IMR-90 (cell line): Measurements from ENCODE around the gene CSNK1D. TPM values are rescaled to one million over a fixed set of nuclear protein-coding genes. Genes with fewer than 3 reads are reported as not detected.
A peak's percentile ranks its signal among the peaks of the same experiment; 100 is the strongest.

Experiments
- ATAC-seq: fragments of 200-7000 bp; cut with Tn5 transposase; 2 replicates; pipeline ENCODE4 v1.9.1; 2020; ENCODE audit warnings: low read depth, mild to moderate bottlenecking, moderate library complexity
- BruUV-seq: library from RNA; stranded (reverse); fragments of 400-500 nt; replicated peaks from 2 replicates; lab custom pipeline; 2021; lab: Mats Ljungman, UMichigan
- CTCF ChIA-PET: fragments of 300-600 bp; formaldehyde crosslinking; extraction: SDS; loops from one replicate; lab custom pipeline; 2021; ENCODE audit warnings: antibody characterized with exemption; lab: Yijun Ruan, JAX
- POLR2A ChIA-PET: fragments of 300-600 bp; sonication (Branson Sonifier 250); formaldehyde crosslinking; loops from one replicate; lab custom pipeline; 2022; ENCODE audit warnings: antibody characterized with exemption; ENCODE audit not compliant: unreplicated experiment; lab: Charles Lee
- DNase-seq: peaks from one replicate; pipeline ENCODE4 v3.0.0; 2013
- H2AFZ ChIP-seq: replicated peaks from 2 replicates; pipeline ENCODE3; 2013; ENCODE audit warnings: low read length, mild to moderate bottlenecking; ENCODE audit not compliant: poor library complexity
- H2AK5ac ChIP-seq: 2 replicates; pipeline ENCODE4 v1.6.1; 2013; ENCODE audit warnings: low read depth, low read length, inconsistent platforms
- H2AK9ac ChIP-seq: replicated peaks from 2 replicates; pipeline ENCODE3; 2013; ENCODE audit warnings: mild to moderate bottlenecking, low read depth, low read length, moderate library complexity; ENCODE audit not compliant: poor library complexity
- H2BK120ac ChIP-seq: 2 replicates; pipeline ENCODE4 v1.6.1; 2013; ENCODE audit warnings: low read depth, low read length, inconsistent platforms
- H2BK15ac ChIP-seq: 3 replicates; pipeline ENCODE4 v1.6.1; 2013; ENCODE audit warnings: low read depth, low read length, inconsistent platforms
- H2BK20ac ChIP-seq: 2 replicates; pipeline ENCODE4 v1.6.1; 2013; ENCODE audit warnings: low read depth, mild to moderate bottlenecking, inconsistent platforms, low read length, moderate library complexity
- H2BK5ac ChIP-seq: 2 replicates; pipeline ENCODE4 v1.6.1; 2013; ENCODE audit warnings: mild to moderate bottlenecking, low read depth, low read length, inconsistent platforms; ENCODE audit not compliant: poor library complexity, severe bottlenecking
- H3K14ac ChIP-seq: replicated peaks from 2 replicates; pipeline ENCODE4 v1.6.1; 2013; ENCODE audit warnings: low read depth, low read length, inconsistent platforms
- H3K18ac ChIP-seq: 2 replicates; pipeline ENCODE4 v1.6.1; 2013; ENCODE audit warnings: low read depth, low read length, control low read depth
- H3K23ac ChIP-seq: 2 replicates; pipeline ENCODE4 v1.6.1; 2013; ENCODE audit warnings: low read depth, low read length, inconsistent platforms
- H3K27ac ChIP-seq: 2 replicates; pipeline ENCODE4 v1.5.1; 2013; ENCODE audit warnings: mild to moderate bottlenecking, control low read depth, low read length; ENCODE audit not compliant: insufficient read depth
- H3K27me3 ChIP-seq: 2 replicates; pipeline ENCODE4 v1.6.1; 2013; ENCODE audit warnings: low read length; ENCODE audit not compliant: control insufficient read depth, insufficient read depth
- H3K36me3 ChIP-seq: 2 replicates; pipeline ENCODE4 v1.6.1; 2013; ENCODE audit warnings: low read length, mixed read lengths; ENCODE audit not compliant: control insufficient read depth, insufficient read depth
- H3K4ac ChIP-seq: 2 replicates; pipeline ENCODE4 v1.6.1; 2013; ENCODE audit warnings: low read depth, low read length, inconsistent platforms
- H3K4me1 ChIP-seq: 2 replicates; pipeline ENCODE4 v1.6.1; 2013; ENCODE audit warnings: low read length, mixed read lengths; ENCODE audit not compliant: control insufficient read depth, insufficient read depth
- H3K4me2 ChIP-seq: 2 replicates; pipeline ENCODE4 v1.6.1; 2013; ENCODE audit warnings: low read depth, mild to moderate bottlenecking, control low read depth, low read length, moderate library complexity
- H3K4me3 ChIP-seq: 2 replicates; pipeline ENCODE4 v1.5.1; 2013; ENCODE audit warnings: low read depth, mild to moderate bottlenecking, control low read depth, low read length, moderate library complexity; ENCODE audit not compliant: insufficient read depth
- H3K56ac ChIP-seq: 2 replicates; pipeline ENCODE4 v1.6.1; 2013; ENCODE audit warnings: low read length, inconsistent platforms; ENCODE audit not compliant: insufficient read depth; ENCODE audit errors: extremely low read depth
- H3K79me1 ChIP-seq, 2 experiments: 2 replicates each; pipeline ENCODE4 v1.6.1; 2013; ENCODE audit warnings: low read length in 2 of 2, inconsistent platforms in 1 of 2, low read depth in 1 of 2
- H3K9ac ChIP-seq: 2 replicates; pipeline ENCODE4 v1.6.1; 2013; ENCODE audit warnings: low read depth, low read length, control low read depth
- H3K9me1 ChIP-seq: 2 replicates; pipeline ENCODE4 v1.6.1; 2013; ENCODE audit warnings: low read length, inconsistent platforms; ENCODE audit not compliant: insufficient read depth
- H3K9me3 ChIP-seq: 2 replicates; pipeline ENCODE4 v1.6.1; 2013; ENCODE audit warnings: low read length; ENCODE audit not compliant: control insufficient read depth, insufficient read depth
- H4K20me1 ChIP-seq: 2 replicates; pipeline ENCODE4 v1.6.1; 2013; ENCODE audit warnings: low read length, inconsistent platforms; ENCODE audit not compliant: insufficient read depth
- H4K5ac ChIP-seq: 2 replicates; pipeline ENCODE4 v1.6.1; 2013; ENCODE audit warnings: mild to moderate bottlenecking, low read depth, low read length, control low read depth
- H4K8ac ChIP-seq, 2 experiments: 2 replicates each; pipeline ENCODE4 v1.6.1; 2013; ENCODE audit warnings: low read depth in 2 of 2, low read length in 2 of 2, control low read depth in 1 of 2, inconsistent platforms in 1 of 2
- H4K91ac ChIP-seq: 2 replicates; pipeline ENCODE4 v1.6.1; 2013; ENCODE audit warnings: low read depth, low read length, inconsistent platforms; ENCODE audit not compliant: insufficient read depth
- CHD1 ChIP-seq: IDR thresholded peaks from 2 replicates; pipeline ENCODE4 v1.6.1; 2012; ENCODE audit warnings: low read depth, low read length, improper control_type of control experiment
- CTCF ChIP-seq: conservative IDR thresholded peaks from 2 replicates; pipeline ENCODE4 v1.5.1; 2012; ENCODE audit warnings: mild to moderate bottlenecking, low read depth, low read length, improper control_type of control experiment
- FOS ChIP-seq: fragments of 150-350 bp; IDR thresholded peaks from 2 replicates; pipeline ENCODE4 v1.6.1; 2016; ENCODE audit warnings: low read depth, low read length
- MAFK ChIP-seq: IDR thresholded peaks from 2 replicates; pipeline ENCODE4 v1.6.1; 2012; ENCODE audit warnings: low read depth, low read length, improper control_type of control experiment
- MXI1 ChIP-seq: IDR thresholded peaks from 2 replicates; pipeline ENCODE4 v1.6.1; 2012; ENCODE audit warnings: low read depth, mild to moderate bottlenecking, low read length, moderate library complexity, borderline replicate concordance
- POLR2A ChIP-seq: IDR thresholded peaks from 2 replicates; pipeline ENCODE4 v1.6.1; 2012; ENCODE audit warnings: mild to moderate bottlenecking, low read depth, low read length
- RAD21 ChIP-seq: IDR thresholded peaks from 2 replicates; pipeline ENCODE4 v1.6.1; 2012; ENCODE audit warnings: low read length, improper control_type of control experiment
- RCOR1 ChIP-seq: IDR thresholded peaks from 2 replicates; pipeline ENCODE4 v1.6.1; 2012; ENCODE audit warnings: mild to moderate bottlenecking, low read length, improper control_type of control experiment; ENCODE audit not compliant: insufficient replicate concordance
- SMC3 ChIP-seq: fragments of 150-350 bp; IDR thresholded peaks from 2 replicates; pipeline ENCODE4 v1.6.1; 2016; ENCODE audit warnings: low read depth, mild to moderate bottlenecking, antibody characterized with exemption, low read length, moderate library complexity
- WGBS, 2 experiments: methylation state at CpG; one replicate each; pipeline versions ENCODE4 v1.1.5 to v1.1.7; 2013; ENCODE audit warnings: missing lambda C conversion rate in 2 of 2; ENCODE audit not compliant: insufficient read length in 1 of 2; ENCODE audit errors: extremely low coverage in 2 of 2; 5-methylcytosine and 5-hydroxymethylcytosine counted together
- dilution Hi-C: fragments of 300-500 bp; cut with HindIII; formaldehyde crosslinking; loops from one replicate; pipeline ENCODE4 v1.14.3; 2018; ENCODE audit warnings: low sequenced_read_pairs; ENCODE audit not compliant: unreplicated experiment
- in situ Hi-C: fragments of 300-500 bp; cut with MboI; formaldehyde crosslinking; loops from 3 replicates; pipeline ENCODE4 v1.14.3; 2019; ENCODE audit warnings: low sequenced_read_pairs, inconsistent platforms, mixed read lengths
- intact Hi-C: fragments of 100-400 bp; cut with micrococcal nuclease; formaldehyde crosslinking; loops from 2 replicates; pipeline ENCODE4 v1.10.0; 2022
- polyA plus RNA-seq, 3 experiments: library from polyadenylated mRNA; depleted of rRNA; stranded (reverse); fragments of >200 nt; gene quantifications; 2 replicates each; pipeline ENCODE4 v1.2.3, GENCODE V29; 2012; ENCODE audit warnings: low replicate concordance in 1 of 3
- total RNA-seq: library from RNA; depleted of rRNA; stranded (reverse); fragments of >200 nt; gene quantifications from 2 replicates; pipeline ENCODE4 v1.2.3, GENCODE V29; 2012

CSNK1D gene
- total and polyA plus RNA-seq, 2 of the 4 experiments (the other 2 are of a cell fraction) = 47.1 to 186 TPM

GRCh38 chr17:82221341-82221902 lies 52.1 kb downstream of the CSNK1D start:
- no peak overlapping the region for H3K9ac ChIP-seq
- H2AK5ac ChIP-seq = 0 out of 2 replicates have a peak overlapping the region, but pooled peaks have one; percentile 54
- TF ChIP-seq FOS (no peak), CTCF (no peak), SMC3 (no peak), MAFK (no peak), CHD1 (no peak), RCOR1 (no peak), POLR2A (no peak), RAD21 (no peak), MXI1 (no peak)
- H3K27ac ChIP-seq = no peak overlapping the region
- DNase-seq (no peak), ATAC-seq (no peak)
- no peaks in the 10 kb centered on the region for H3K36me3 ChIP-seq
- H3K14ac ChIP-seq = no peak overlapping the region
- peaks cover 21% of the 10 kb centered on the region for H3K9me1 ChIP-seq
- ChIA-PET POLR2A (no interaction called here), CTCF (no interaction called here)
- H4K8ac ChIP-seq = no peak overlapping the region
- no peaks in the 10 kb centered on the region for H3K9me3 ChIP-seq
- H2BK15ac ChIP-seq = peak overlapping the region; percentile 20; the same call in 1 of the 3 replicates
- no peak overlapping the region for H3K23ac ChIP-seq
- BruUV-seq = no TSS peak
- no peak overlapping the region for H4K5ac ChIP-seq
- H3K27me3 ChIP-seq = no peaks in the 10 kb centered on the region
- H2BK120ac ChIP-seq = peak overlapping the region; percentile 74; the same call in 1 of the 2 replicates
- H3K56ac ChIP-seq = no peak overlapping the region
- H3K18ac ChIP-seq = no peak overlapping the region
- H4K91ac ChIP-seq = no peak overlapping the region
- no peak overlapping the region for H2BK5ac ChIP-seq
- 0 out of 2 replicates have a peak overlapping the region, but pooled peaks have one; percentile 53 for H2BK20ac ChIP-seq
- no peak overlapping the region for H2AFZ ChIP-seq
- WGBS, 2 experiments = 27% methylated on average over 4 of the region's 10 CpGs; no CpG with 5 or more reads in 1 of the 2 experiments
- H3K4me2 ChIP-seq = no peak overlapping the region
- H3K4me3 ChIP-seq = no peak overlapping the region
- in situ Hi-C loops (no loop called here), intact Hi-C loops (no loop called here), dilution Hi-C loops (no loop called here)
- peaks cover 27% of the 10 kb centered on the region for H3K4me1 ChIP-seq
- peak overlapping the region; percentile 27; the same call in 1 of the 2 replicates for H3K4ac ChIP-seq
- H3K79me1 ChIP-seq = peaks cover 10 to 51% of the 10 kb centered on the region in 2 experiments; a peak in 3 of 4 replicates
- no peaks in the 10 kb centered on the region for H4K20me1 ChIP-seq
- no peak overlapping the region for H2AK9ac ChIP-seq
